Panc1 (cell line): ENCODE measurements around the gene RGS17. TPM values are rescaled to one million over a fixed set of nuclear protein-coding genes. Genes with fewer than 3 reads are reported as not detected.

Experiments
- ATAC-seq: fragments of 200-7000 bp; cut with Tn5 transposase; 2 replicates; pipeline ENCODE4 v1.9.1; 2020; ENCODE audit warnings: mild to moderate bottlenecking, moderate library complexity
- BruUV-seq: library from RNA; stranded (reverse); fragments of 400-500 nt; replicated peaks from 2 replicates; lab custom pipeline; 2021; lab: Mats Ljungman, UMichigan
- CTCF ChIA-PET: fragments of 300-600 bp; sonication (Branson Sonifier 250); formaldehyde crosslinking; loops from one replicate; lab custom pipeline; 2022; ENCODE audit warnings: antibody characterized with exemption; lab: Charles Lee
- POLR2A ChIA-PET: fragments of 300-600 bp; sonication (Branson Sonifier 250); formaldehyde crosslinking; loops from one replicate; lab custom pipeline; 2022; ENCODE audit warnings: antibody characterized with exemption; lab: Charles Lee
- DNase-seq: peaks from one replicate; pipeline ENCODE4 v3.0.0-alpha.2; 2010; ENCODE audit warnings: low read depth, low spot score
- H3K27ac ChIP-seq: 2 replicates; pipeline ENCODE4 v1.5.1; 2011; ENCODE audit warnings: mild to moderate bottlenecking, low read length, inconsistent platforms
- H3K27me3 ChIP-seq: fragments of 200-500 bp; sonication (Bioruptor generic); 2 replicates; pipeline ENCODE4 v1.6.0; 2014; ENCODE audit warnings: low read length, inconsistent platforms; ENCODE audit not compliant: control insufficient read depth, insufficient read depth
- H3K36me3 ChIP-seq: fragments of 200-500 bp; sonication (Bioruptor generic); 2 replicates; pipeline ENCODE4 v1.5.1; 2014; ENCODE audit warnings: inconsistent platforms, mild to moderate bottlenecking, low read length, moderate library complexity; ENCODE audit not compliant: control insufficient read depth, insufficient read depth
- H3K4me1 ChIP-seq: 2 replicates; pipeline ENCODE4 v1.5.1; 2011; ENCODE audit warnings: inconsistent platforms, mild to moderate bottlenecking, low read length, moderate library complexity; ENCODE audit not compliant: control insufficient read depth, insufficient read depth
- H3K4me3 ChIP-seq, 2 experiments: 2 replicates each; pipeline ENCODE4 v1.5.1; 2011 to 2012; ENCODE audit warnings: low read depth in 2 of 2, low read length in 2 of 2, mild to moderate bottlenecking in 2 of 2, inconsistent platforms in 1 of 2, moderate library complexity in 1 of 2
- H3K9me3 ChIP-seq: fragments of 200-500 bp; sonication (Bioruptor generic); 2 replicates; pipeline ENCODE4 v1.5.1; 2014; ENCODE audit warnings: low read depth, mild to moderate bottlenecking, inconsistent platforms, low read length, moderate library complexity; ENCODE audit not compliant: control insufficient read depth, insufficient read depth
- POLR2AphosphoS5 ChIP-seq: IDR thresholded peaks from 2 replicates; pipeline ENCODE4 v1.6.1; 2012; ENCODE audit warnings: mild to moderate bottlenecking, low read depth, low read length, moderate library complexity
- SIN3A ChIP-seq: IDR thresholded peaks from 2 replicates; pipeline ENCODE4 v1.6.1; 2012; ENCODE audit warnings: low read depth, mild to moderate bottlenecking, low read length, moderate library complexity, borderline replicate concordance; ENCODE audit not compliant: insufficient read depth
- TCF7L2 ChIP-seq: IDR thresholded peaks from 2 replicates; pipeline ENCODE4 v1.6.1; 2011; ENCODE audit warnings: mild to moderate bottlenecking, low read depth, low read length, inconsistent platforms
- in situ Hi-C: cut with HindIII; loops from 2 replicates; pipeline ENCODE4 v1.10.0; 2016; ENCODE audit warnings: low sequenced_read_pairs, low pct_unique_long_range_greater_than_20kb
- intact Hi-C: fragments of 100-400 bp; cut with micrococcal nuclease; formaldehyde crosslinking; loops from one replicate; pipeline ENCODE4 v1.10.0; 2022; ENCODE audit not compliant: unreplicated experiment
- total RNA-seq: library from RNA; stranded (reverse); gene quantifications from one replicate; pipeline ENCODE4 v1.2.1, GENCODE V29; 2021; ENCODE audit not compliant: unreplicated experiment
- TF ChIP-seq, protein P1 (sequence below): fragments of 450-650 bp; IDR thresholded peaks from 2 replicates; pipeline ENCODE4 v1.5.1; 2017; ENCODE audit warnings: mild to moderate bottlenecking
- TF ChIP-seq, protein P2 (sequence below), 2 experiments: IDR thresholded peaks; 2 replicates each; pipeline ENCODE4 v1.6.1; 2011 to 2012; ENCODE audit warnings: low read depth in 2 of 2, control low read depth in 1 of 2, low read length in 1 of 2, mild to moderate bottlenecking in 1 of 2, moderate library complexity in 1 of 2; ENCODE audit not compliant: insufficient read depth in 1 of 2

RGS17 gene
- total RNA-seq, 1 experiment from 2014 or later, result 8.7 TPM

DNA sequence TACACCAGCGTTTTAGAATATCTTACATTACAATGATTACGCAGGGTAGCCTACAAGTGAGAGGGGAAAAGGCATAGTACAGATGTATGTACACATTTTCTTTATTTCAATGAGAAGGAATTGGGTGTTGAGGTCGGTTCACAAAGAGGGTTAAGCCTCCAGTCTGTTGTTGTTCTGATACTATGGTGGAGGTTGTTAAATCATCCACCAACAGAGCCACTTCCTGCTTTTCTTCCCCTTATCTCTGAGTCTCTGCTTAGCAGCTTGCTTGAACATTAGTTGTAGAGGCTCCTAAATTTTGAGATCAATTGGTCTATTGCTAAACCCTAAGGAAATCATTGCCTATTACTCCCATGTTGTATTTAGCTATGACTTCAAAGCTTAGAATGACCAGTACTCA, 7.3 kb downstream of the RGS17 start:
- in situ Hi-C loops, result no loop called here
- TF ChIP-seq, protein P1, sequence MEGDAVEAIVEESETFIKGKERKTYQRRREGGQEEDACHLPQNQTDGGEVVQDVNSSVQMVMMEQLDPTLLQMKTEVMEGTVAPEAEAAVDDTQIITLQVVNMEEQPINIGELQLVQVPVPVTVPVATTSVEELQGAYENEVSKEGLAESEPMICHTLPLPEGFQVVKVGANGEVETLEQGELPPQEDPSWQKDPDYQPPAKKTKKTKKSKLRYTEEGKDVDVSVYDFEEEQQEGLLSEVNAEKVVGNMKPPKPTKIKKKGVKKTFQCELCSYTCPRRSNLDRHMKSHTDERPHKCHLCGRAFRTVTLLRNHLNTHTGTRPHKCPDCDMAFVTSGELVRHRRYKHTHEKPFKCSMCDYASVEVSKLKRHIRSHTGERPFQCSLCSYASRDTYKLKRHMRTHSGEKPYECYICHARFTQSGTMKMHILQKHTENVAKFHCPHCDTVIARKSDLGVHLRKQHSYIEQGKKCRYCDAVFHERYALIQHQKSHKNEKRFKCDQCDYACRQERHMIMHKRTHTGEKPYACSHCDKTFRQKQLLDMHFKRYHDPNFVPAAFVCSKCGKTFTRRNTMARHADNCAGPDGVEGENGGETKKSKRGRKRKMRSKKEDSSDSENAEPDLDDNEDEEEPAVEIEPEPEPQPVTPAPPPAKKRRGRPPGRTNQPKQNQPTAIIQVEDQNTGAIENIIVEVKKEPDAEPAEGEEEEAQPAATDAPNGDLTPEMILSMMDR, result no peak
- TF ChIP-seq, protein P2, sequence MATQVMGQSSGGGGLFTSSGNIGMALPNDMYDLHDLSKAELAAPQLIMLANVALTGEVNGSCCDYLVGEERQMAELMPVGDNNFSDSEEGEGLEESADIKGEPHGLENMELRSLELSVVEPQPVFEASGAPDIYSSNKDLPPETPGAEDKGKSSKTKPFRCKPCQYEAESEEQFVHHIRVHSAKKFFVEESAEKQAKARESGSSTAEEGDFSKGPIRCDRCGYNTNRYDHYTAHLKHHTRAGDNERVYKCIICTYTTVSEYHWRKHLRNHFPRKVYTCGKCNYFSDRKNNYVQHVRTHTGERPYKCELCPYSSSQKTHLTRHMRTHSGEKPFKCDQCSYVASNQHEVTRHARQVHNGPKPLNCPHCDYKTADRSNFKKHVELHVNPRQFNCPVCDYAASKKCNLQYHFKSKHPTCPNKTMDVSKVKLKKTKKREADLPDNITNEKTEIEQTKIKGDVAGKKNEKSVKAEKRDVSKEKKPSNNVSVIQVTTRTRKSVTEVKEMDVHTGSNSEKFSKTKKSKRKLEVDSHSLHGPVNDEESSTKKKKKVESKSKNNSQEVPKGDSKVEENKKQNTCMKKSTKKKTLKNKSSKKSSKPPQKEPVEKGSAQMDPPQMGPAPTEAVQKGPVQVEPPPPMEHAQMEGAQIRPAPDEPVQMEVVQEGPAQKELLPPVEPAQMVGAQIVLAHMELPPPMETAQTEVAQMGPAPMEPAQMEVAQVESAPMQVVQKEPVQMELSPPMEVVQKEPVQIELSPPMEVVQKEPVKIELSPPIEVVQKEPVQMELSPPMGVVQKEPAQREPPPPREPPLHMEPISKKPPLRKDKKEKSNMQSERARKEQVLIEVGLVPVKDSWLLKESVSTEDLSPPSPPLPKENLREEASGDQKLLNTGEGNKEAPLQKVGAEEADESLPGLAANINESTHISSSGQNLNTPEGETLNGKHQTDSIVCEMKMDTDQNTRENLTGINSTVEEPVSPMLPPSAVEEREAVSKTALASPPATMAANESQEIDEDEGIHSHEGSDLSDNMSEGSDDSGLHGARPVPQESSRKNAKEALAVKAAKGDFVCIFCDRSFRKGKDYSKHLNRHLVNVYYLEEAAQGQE (IDR thresholded peaks at IDR 0.05; ENCODE audit: insufficient read depth in 1 of 2, low read depth in 2 of 2, low read length in 1 of 2), result no peak
- TF ChIP-seq SIN3A, result no peak
- TF ChIP-seq POLR2AphosphoS5, result no peak
- TF ChIP-seq TCF7L2, result no peak

DNA sequence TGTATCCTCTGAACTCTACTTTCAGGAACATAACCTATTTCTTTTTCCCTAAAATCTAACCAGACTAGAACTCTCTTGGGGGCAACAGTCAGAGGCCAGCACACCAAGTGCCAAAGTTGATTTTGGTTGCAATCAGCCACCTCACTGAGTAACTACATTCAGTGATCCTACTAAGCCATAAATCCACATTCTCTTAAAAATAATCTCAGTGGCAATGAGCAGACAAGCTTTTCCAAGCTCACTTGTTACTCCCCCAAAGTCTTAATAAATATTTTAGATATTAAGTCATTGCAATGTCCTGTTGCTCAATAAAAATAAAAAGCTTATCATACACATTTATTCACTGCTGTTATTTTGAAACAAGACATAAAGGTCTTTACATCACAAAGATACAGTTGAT, 9.8 kb downstream of the RGS17 start:
- H3K36me3 ChIP-seq, result no peaks in the 10 kb centered on the region; the same call in 1 of the 2 replicates
- ChIA-PET CTCF (no interaction called here), POLR2A (no interaction called here)
- ATAC-seq (no peak), DNase-seq (no peak)
- H3K4me3 ChIP-seq, result no peak overlapping the region
- in situ Hi-C loops, result no loop called here
- BruUV-seq, result no TSS peak
- no peak overlapping the region for H3K27ac ChIP-seq
- intact Hi-C loops, result no loop called here
- H3K9me3 ChIP-seq, result no peaks in the 10 kb centered on the region
- no peaks in the 10 kb centered on the region for H3K4me1 ChIP-seq
- no peaks in the 10 kb centered on the region for H3K27me3 ChIP-seq
- TF ChIP-seq, protein P2 (IDR thresholded peaks at IDR 0.05; ENCODE audit: insufficient read depth in 1 of 2, low read depth in 2 of 2, low read length in 1 of 2), result no peak
- TF ChIP-seq, protein P1, result no peak
- TF ChIP-seq SIN3A (no peak), POLR2AphosphoS5 (no peak), TCF7L2 (no peak)

More for the DNA sequence above, 7.3 kb downstream of the RGS17 start:
- Histone ChIP-seq H3K4me3 (no peak overlapping the region), H3K27ac (no peak overlapping the region), H3K9me3 (no peaks in the 10 kb centered on the region), H3K36me3 (no peaks in the 10 kb centered on the region; the same call in 1 of the 2 replicates), H3K27me3 (no peaks in the 10 kb centered on the region), H3K4me1 (peaks cover 3% of the 10 kb centered on the region; the same call in 1 of the 2 replicates)
- CTCF ChIA-PET, result no interaction called here
- no peak for DNase-seq
- BruUV-seq, result no TSS peak
- intact Hi-C loops, result no loop called here
- POLR2A ChIA-PET, result no interaction called here
- no peak for ATAC-seq
